ENCODE results near the gene SBF1. TPM values are rescaled to one million over a fixed set of nuclear protein-coding genes. Genes with fewer than 3 reads are reported as not detected.
A peak's percentile ranks its signal among the peaks of the same experiment; 100 is the strongest.

The SBF1 gene
- total RNA-seq, 1 experiment from 2014 or later, result 97.2 TPM

DNA sequence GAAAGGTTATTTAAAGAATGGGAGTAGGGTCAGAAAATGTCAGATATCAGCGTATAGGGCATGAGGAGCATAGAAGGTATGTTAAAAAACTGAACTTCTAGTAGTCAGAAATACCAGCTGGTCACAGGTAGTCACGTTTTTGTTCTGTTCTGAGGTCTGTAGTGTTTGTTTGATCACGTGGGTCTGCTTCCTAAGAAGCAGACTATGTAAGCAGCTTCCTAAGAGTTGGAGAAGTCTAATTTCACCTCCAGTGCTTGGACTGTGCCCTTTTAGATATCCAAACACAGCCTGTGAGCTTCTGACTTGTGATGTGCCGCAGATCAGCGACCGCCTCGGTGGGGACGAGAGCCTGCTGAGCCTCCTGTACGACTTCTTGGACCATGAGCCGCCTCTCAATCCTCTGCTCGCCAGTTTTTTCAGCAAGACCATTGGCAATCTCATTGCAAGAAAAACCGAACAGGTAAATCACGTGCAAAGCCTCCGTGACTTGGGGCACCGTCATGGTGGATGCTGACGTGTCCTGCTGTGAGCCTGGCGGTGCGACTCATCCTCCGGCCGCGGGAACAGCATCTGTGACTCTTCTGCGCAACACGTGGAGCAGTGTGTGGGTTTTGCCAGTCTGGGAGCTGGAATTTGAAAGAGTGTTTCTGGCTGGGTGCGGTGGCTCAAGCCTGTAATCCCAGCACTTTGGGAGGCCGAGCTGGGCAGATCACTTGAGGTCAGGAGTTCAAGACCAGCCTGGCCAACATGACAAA lies 68.2 kb downstream of the SBF1 start:
- CTCF ChIA-PET, result no interaction called here
- intact Hi-C loops (cut with micrococcal nuclease; ENCODE audit: unreplicated experiment), result no loop called here
- TF ChIP-seq CTCF (conservative IDR thresholded peaks at IDR 0.05; ENCODE audit: low read depth, low read length) (no peak), EZH2 (IDR thresholded peaks at IDR 0.05; ENCODE audit: borderline replicate concordance, low read depth, low read length, poor library complexity, severe bottlenecking) (no peak)
- no peak for DNase-seq (ENCODE audit: low spot score)
- Histone ChIP-seq H3K27me3 (replicated peaks; ENCODE audit: insufficient read depth, low read depth, low read length, poor library complexity) (no peaks in the 10 kb centered on the region), H3K36me3 (ENCODE audit: insufficient read depth, low read length, poor library complexity, severe bottlenecking) (peaks cover 14% of the 10 kb centered on the region), H3K9me3 (ENCODE audit: low read depth, low read length, poor library complexity, severe bottlenecking) (no peaks in the 10 kb centered on the region), H3K27ac (ENCODE audit: low read depth, low read length, poor library complexity, severe bottlenecking) (no peak overlapping the region), H3K4me3 (ENCODE audit: low read depth, low read length, poor library complexity, severe bottlenecking) (no peak overlapping the region), H3K4me1 (ENCODE audit: insufficient read depth, low read length, poor library complexity, severe bottlenecking) (no peaks in the 10 kb centered on the region)
- BruUV-seq (replicated peaks), result no TSS peak
- POLR2A ChIA-PET (ENCODE audit: low non-redundant PET), result no interaction called here

GRCh38 chr22:50403701-50404101 lies 71.1 kb downstream of the SBF1 start:
- H3K36me3 ChIP-seq (ENCODE audit: insufficient read depth, low read length, poor library complexity, severe bottlenecking), result peaks cover 23% of the 10 kb centered on the region
- BruUV-seq (replicated peaks), result no TSS peak
- H3K4me1 ChIP-seq (ENCODE audit: insufficient read depth, low read length, poor library complexity, severe bottlenecking), result peaks cover 17% of the 10 kb centered on the region
- ChIA-PET CTCF (no interaction called here), POLR2A (ENCODE audit: low non-redundant PET) (no interaction called here)
- no peaks in the 10 kb centered on the region for H3K9me3 ChIP-seq (ENCODE audit: low read depth, low read length, poor library complexity, severe bottlenecking)
- TF ChIP-seq CTCF (conservative IDR thresholded peaks at IDR 0.05; ENCODE audit: low read depth, low read length) (no peak), EZH2 (IDR thresholded peaks at IDR 0.05; ENCODE audit: borderline replicate concordance, low read depth, low read length, poor library complexity, severe bottlenecking) (no peak)
- H3K27me3 ChIP-seq (replicated peaks; ENCODE audit: insufficient read depth, low read depth, low read length, poor library complexity), result no peaks in the 10 kb centered on the region
- H3K27ac ChIP-seq (ENCODE audit: low read depth, low read length, poor library complexity, severe bottlenecking), result peak overlapping the region; percentile 23
- H3K4me3 ChIP-seq (ENCODE audit: low read depth, low read length, poor library complexity, severe bottlenecking), result no peak overlapping the region
- DNase-seq (ENCODE audit: low spot score), result no peak
- intact Hi-C loops (cut with micrococcal nuclease; ENCODE audit: unreplicated experiment), result no loop called here

GRCh38 chr22:50401907-50402306 lies 72.9 kb downstream of the SBF1 start:
- Histone ChIP-seq H3K27ac (ENCODE audit: low read depth, low read length, poor library complexity, severe bottlenecking) (peak overlapping the region; percentile 25), H3K4me1 (ENCODE audit: insufficient read depth, low read length, poor library complexity, severe bottlenecking) (peaks cover 28% of the 10 kb centered on the region), H3K27me3 (replicated peaks; ENCODE audit: insufficient read depth, low read depth, low read length, poor library complexity) (no peaks in the 10 kb centered on the region), H3K4me3 (ENCODE audit: low read depth, low read length, poor library complexity, severe bottlenecking) (no peak overlapping the region), H3K36me3 (ENCODE audit: insufficient read depth, low read length, poor library complexity, severe bottlenecking) (peaks cover 23% of the 10 kb centered on the region), H3K9me3 (ENCODE audit: low read depth, low read length, poor library complexity, severe bottlenecking) (no peaks in the 10 kb centered on the region)
- DNase-seq (ENCODE audit: low spot score), result no peak
- TF ChIP-seq EZH2 (IDR thresholded peaks at IDR 0.05; ENCODE audit: borderline replicate concordance, low read depth, low read length, poor library complexity, severe bottlenecking), result no peak
- no peak for TF ChIP-seq CTCF (conservative IDR thresholded peaks at IDR 0.05; ENCODE audit: low read depth, low read length)
- BruUV-seq (replicated peaks), result no TSS peak
- intact Hi-C loops (cut with micrococcal nuclease; ENCODE audit: unreplicated experiment), result no loop called here
- POLR2A ChIA-PET (ENCODE audit: low non-redundant PET), result interaction anchor here (0.7 kb wide), 1 partner anchor 44 kb away, joined by 6 read pairs; no protein-coding TSS in a partner anchor
- CTCF ChIA-PET, result no interaction called here

Data from A673 (cell line).